ENCODE results near the gene GSN. TPM values are rescaled to one million over a fixed set of nuclear protein-coding genes. Genes with fewer than 3 reads are reported as not detected.
A peak's percentile ranks its signal among the peaks of the same experiment; 100 is the strongest.

GSN gene
- total and polyA plus RNA-seq, 9 of the 15 experiments (the other 6 are each of a cell fraction or from before 2014, with no cell fraction given), result 0.39 to 16.6 (median 8.2) TPM

- 45% methylated on average over 5 of the region's 5 CpGs for WGBS (ENCODE audit: insufficient coverage, low coverage, missing lambda C conversion rate)
- ChIA-PET POLR2A (interaction anchor here (0.6 to 2.6 kb wide), 6 partner anchors 8 to 21 kb away, joined by 3 to 8 read pairs (median 4); partner anchors contain the start of gene GSN), CTCF (ENCODE audit: low intra/inter-chr PET ratio) (no interaction called here)
- Histone ChIP-seq H3K4me3 (no peak overlapping the region), H3K9me3 (replicated peaks; ENCODE audit: control insufficient read depth, insufficient read depth, low read depth, low read length) (no peaks in the 10 kb centered on the region), H3K9ac (ENCODE audit: insufficient read depth in 1 of 2, low read depth in 2 of 2, low read length in 2 of 2) (no peak overlapping the region), H3K79me2 (ENCODE audit: control insufficient read depth, insufficient read depth, low read length) (no peaks in the 10 kb centered on the region), H3K27me3 (ENCODE audit: control insufficient read depth in 2 of 2, insufficient read depth in 2 of 2, low read length in 2 of 2) (no peaks in the 10 kb centered on the region), H3K4me1 (replicated peaks in 1 of 2; ENCODE audit: control insufficient read depth in 2 of 2, insufficient read depth in 2 of 2, low read length in 2 of 2) (peaks cover 0 to 14% of the 10 kb centered on the region in 2 experiments; a peak in 4 of 5 replicates), H3K27ac (ENCODE audit: extremely low read depth, low read depth, low read length) (peak overlapping the region; percentile 28; the same call in 1 of the 3 replicates), H2AFZ (ENCODE audit: low read depth, low read length) (no peak overlapping the region), H3K36me3 (ENCODE audit: control insufficient read depth, insufficient read depth, low read length) (no peaks in the 10 kb centered on the region), H3K9me1 (ENCODE audit: control insufficient read depth, insufficient read depth, low read length) (no peaks in the 10 kb centered on the region), H4K20me1 (replicated peaks; ENCODE audit: control insufficient read depth, insufficient read depth, low read length) (no peaks in the 10 kb centered on the region), H3K4me2 (ENCODE audit: insufficient read depth, low read length) (no peak overlapping the region)
- TF ChIP-seq BCOR (IDR thresholded peaks at IDR 0.05), result peak; percentile 31; the same call in 1 of the 2 replicates
- no peak for TF ChIP-seq CEBPG (CRISPR knock-in tag; IDR thresholded peaks at IDR 0.05)
- TF ChIP-seq CEBPG (tag; conservative IDR thresholded peaks at IDR 0.05 in 1 of 2, IDR thresholded peaks at IDR 0.05 in 1 of 2), result no peak
- TF ChIP-seq ATF7 (IDR thresholded peaks at IDR 0.05), result no peak
- no peak for TF ChIP-seq CHD1 (IDR thresholded peaks at IDR 0.05; ENCODE audit: low read length)
- intact Hi-C loops (cut with micrococcal nuclease), result no loop called here
- no peak for DNase-seq (ENCODE audit: extremely low read depth in 1 of 4, low spot score in 3 of 4)
- no peak for ATAC-seq
- BruUV-seq (replicated peaks), result no TSS peak
- in situ Hi-C loops (cut with MboI), result no loop called here
- FAIRE-seq, result no peak
Measured at GRCh38 chr9:121252104-121252851, 15.7 kb upstream of the GSN start.

All from K562 (cell line).